H9 (cell line): ENCODE measurements around the gene LACRT. TPM values are rescaled to one million over a fixed set of nuclear protein-coding genes. Genes with fewer than 3 reads are reported as not detected.
A peak's percentile ranks its signal among the peaks of the same experiment; 100 is the strongest.

Source experiments
- DNase-seq: peaks from one replicate; pipeline ENCODE4 v3.0.0-alpha.2; 2017
- H2AFZ ChIP-seq: one replicate; pipeline ENCODE4 v1.6.1; 2013; ENCODE audit warnings: mild to moderate bottlenecking, low read length, control low read depth, moderate library complexity
- H2AK5ac ChIP-seq: 2 replicates; pipeline ENCODE4 v1.6.1; 2013; ENCODE audit warnings: low read length, control low read depth, mixed read lengths; ENCODE audit not compliant: insufficient read length
- H2BK120ac ChIP-seq: one replicate; pipeline ENCODE4 v1.6.1; 2013; ENCODE audit warnings: low read depth, mild to moderate bottlenecking, low read length, control low read depth, inconsistent platforms; ENCODE audit not compliant: poor library complexity, severe bottlenecking
- H2BK12ac ChIP-seq: 2 replicates; pipeline ENCODE4 v1.6.1; 2013; ENCODE audit warnings: low read length, control low read depth, mixed read lengths, low read depth; ENCODE audit not compliant: insufficient read length
- H2BK15ac ChIP-seq: 2 replicates; pipeline ENCODE4 v1.6.1; 2013; ENCODE audit warnings: low read depth, low read length, control low read depth
- H2BK20ac ChIP-seq: one replicate; pipeline ENCODE4 v1.6.1; 2013; ENCODE audit warnings: low read depth, mild to moderate bottlenecking, low read length, control low read depth, inconsistent platforms; ENCODE audit not compliant: poor library complexity, severe bottlenecking
- H2BK5ac ChIP-seq: 2 replicates; pipeline ENCODE4 v1.6.1; 2013; ENCODE audit warnings: low read length, control low read depth, mixed read lengths; ENCODE audit not compliant: insufficient read length
- H3K14ac ChIP-seq: 2 replicates; pipeline ENCODE4 v1.6.1; 2013; ENCODE audit warnings: low read length, control low read depth; ENCODE audit not compliant: insufficient read depth
- H3K18ac ChIP-seq: 2 replicates; pipeline ENCODE4 v1.6.1; 2013; ENCODE audit warnings: low read depth, mild to moderate bottlenecking, mixed read lengths, low read length, control low read depth; ENCODE audit not compliant: insufficient read length
- H3K23ac ChIP-seq: 2 replicates; pipeline ENCODE4 v1.6.1; 2013; ENCODE audit warnings: low read length, control low read depth, mixed read lengths, low read depth; ENCODE audit not compliant: insufficient read length
- H3K23me2 ChIP-seq: 2 replicates; pipeline ENCODE4 v1.6.1; 2013; ENCODE audit warnings: low read depth, mild to moderate bottlenecking, mixed read lengths, low read length, control low read depth; ENCODE audit not compliant: insufficient read length, poor library complexity, severe bottlenecking
- H3K27ac ChIP-seq: 2 replicates; pipeline ENCODE4 v1.5.1; 2013; ENCODE audit warnings: low read length, control low read depth, mixed read lengths, low read depth; ENCODE audit not compliant: insufficient read length
- H3K27me3 ChIP-seq: 2 replicates; pipeline ENCODE4 v1.6.1; 2013; ENCODE audit warnings: low read length, control low read depth, inconsistent platforms; ENCODE audit not compliant: insufficient read depth
- H3K4ac ChIP-seq: 2 replicates; pipeline ENCODE4 v1.6.1; 2013; ENCODE audit warnings: low read depth, mild to moderate bottlenecking, control low read depth, inconsistent platforms, low read length, moderate library complexity
- H3K4me1 ChIP-seq: 2 replicates; pipeline ENCODE4 v1.6.1; 2013; ENCODE audit warnings: low read length, control low read depth, inconsistent platforms; ENCODE audit not compliant: insufficient read depth
- H3K4me2 ChIP-seq: 2 replicates; pipeline ENCODE4 v1.6.1; 2013; ENCODE audit warnings: low read length, control low read depth, mixed read lengths; ENCODE audit not compliant: insufficient read length, insufficient read depth
- H3K56ac ChIP-seq: 2 replicates; pipeline ENCODE4 v1.6.1; 2013; ENCODE audit warnings: low read depth, mild to moderate bottlenecking, mixed read lengths, low read length, control low read depth; ENCODE audit not compliant: insufficient read length
- H3K79me1 ChIP-seq: 2 replicates; pipeline ENCODE4 v1.6.1; 2013; ENCODE audit warnings: low read depth, mild to moderate bottlenecking, moderate library complexity, low read length, control low read depth, inconsistent platforms; ENCODE audit not compliant: insufficient read depth, poor library complexity, severe bottlenecking
- H3K79me2 ChIP-seq: 2 replicates; pipeline ENCODE4 v1.6.1; 2013; ENCODE audit warnings: low read length, control low read depth, inconsistent platforms; ENCODE audit not compliant: insufficient read depth
- H3K9ac ChIP-seq: 2 replicates; pipeline ENCODE4 v1.6.1; 2013; ENCODE audit warnings: low read length, control low read depth, mixed read lengths; ENCODE audit not compliant: insufficient read length; ENCODE audit errors: extremely low read depth
- H3K9me3 ChIP-seq: one replicate; pipeline ENCODE4 v1.6.1; 2013; ENCODE audit warnings: low read depth, low read length, inconsistent platforms; ENCODE audit not compliant: control insufficient read depth
- H3T11ph ChIP-seq: one replicate; pipeline ENCODE4 v1.6.1; 2013; ENCODE audit warnings: mild to moderate bottlenecking, low read length, control low read depth, inconsistent platforms
- H4K20me1 ChIP-seq: one replicate; pipeline ENCODE4 v1.6.1; 2013; ENCODE audit not compliant: control insufficient read depth, insufficient read length, insufficient read depth
- H4K5ac ChIP-seq: 2 replicates; pipeline ENCODE4 v1.6.1; 2013; ENCODE audit warnings: low read depth, mild to moderate bottlenecking, mixed read lengths, low read length, control low read depth; ENCODE audit not compliant: insufficient read length
- H4K8ac ChIP-seq: replicated peaks from 2 replicates; pipeline ENCODE4 v1.6.1; 2013; ENCODE audit warnings: low read length, control low read depth, mixed read lengths, low read depth; ENCODE audit not compliant: insufficient read length
- H4K91ac ChIP-seq: 2 replicates; pipeline ENCODE4 v1.6.1; 2013; ENCODE audit warnings: low read depth, mild to moderate bottlenecking, moderate library complexity, mixed read lengths, low read length, control low read depth; ENCODE audit not compliant: insufficient read length
- H3K27ac Mint-ChIP-seq, 3 experiments: 2 replicates in 2 of 3; 3 replicates in 1 of 3; pipeline ENCODE4 v1.8.0; 2020 to 2021; ENCODE audit warnings: mixed read lengths in 3 of 3, mild to moderate bottlenecking in 1 of 3, moderate library complexity in 1 of 3
- H3K27me3 Mint-ChIP-seq: 2 replicates; pipeline ENCODE4 v1.8.0; 2021; ENCODE audit warnings: low read depth, mild to moderate bottlenecking, moderate library complexity, mixed read lengths
- H3K36me3 Mint-ChIP-seq, 3 experiments: 2 replicates in 2 of 3; 3 replicates in 1 of 3; pipeline ENCODE4 v1.8.0; 2020 to 2021; ENCODE audit warnings: low read depth in 3 of 3, mixed read lengths in 3 of 3; ENCODE audit not compliant: insufficient read depth in 1 of 3
- H3K4me1 Mint-ChIP-seq, 2 experiments: 2 replicates each; pipeline ENCODE4 v1.8.0; 2020; ENCODE audit warnings: mixed read lengths in 2 of 2
- H3K4me3 Mint-ChIP-seq, 2 experiments: 2 replicates in 1 of 2; 3 replicates in 1 of 2; pipeline ENCODE4 v1.8.0; 2020 to 2021; ENCODE audit warnings: mild to moderate bottlenecking in 2 of 2, mixed read lengths in 2 of 2, moderate library complexity in 1 of 2
- H3K9me3 Mint-ChIP-seq, 2 experiments: 2 replicates in 1 of 2; 3 replicates in 1 of 2; pipeline ENCODE4 v1.8.0; 2020; ENCODE audit warnings: mild to moderate bottlenecking in 2 of 2, mixed read lengths in 2 of 2, moderate library complexity in 1 of 2
- WGBS: extraction: QIAGEN DNeasy Blood & Tissue Kit; methylation state at CpG from one replicate; pipeline ENCODE4 v1.1.7; 2013; ENCODE audit warnings: missing lambda C conversion rate, low lambda C conversion rate, mixed read lengths; ENCODE audit not compliant: insufficient read length; ENCODE audit errors: extremely low coverage; 5-methylcytosine and 5-hydroxymethylcytosine counted together
- total RNA-seq: library from RNA; stranded (reverse); gene quantifications from 2 replicates; pipeline ENCODE4 v1.2.1, GENCODE V29; 2021
- TF ChIP-seq, protein P1 (sequence below): fragments of 200-600 bp; sonication (generic); conservative IDR thresholded peaks from 3 replicates; pipeline ENCODE4 v1.8.0; 2021; ENCODE audit warnings: antibody characterized with exemption, mild to moderate bottlenecking

Gene LACRT
- total RNA-seq, 1 experiment from 2014 or later, result not detected

DNA sequence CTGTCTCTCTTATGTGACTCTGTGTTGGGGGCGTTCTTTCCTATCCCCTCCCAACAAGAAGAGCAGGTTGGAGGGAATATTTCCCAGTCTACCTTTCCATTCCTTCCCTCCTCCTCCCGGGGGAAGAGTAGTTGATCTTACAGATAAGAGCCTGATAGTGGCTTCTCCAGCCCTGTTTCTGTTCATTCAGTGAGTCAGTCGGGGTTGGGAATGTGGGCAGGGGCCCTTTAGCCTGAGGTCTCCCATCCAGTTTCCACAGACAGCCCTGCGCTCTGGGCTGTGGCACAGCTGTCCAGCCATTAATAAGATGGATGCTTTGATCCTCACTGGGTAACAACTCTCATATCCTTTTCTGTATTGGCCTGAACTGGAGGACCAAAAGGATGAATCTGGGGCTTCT, 28.1 kb downstream of the LACRT start:
- no peak overlapping the region for H3K4me3 Mint-ChIP-seq
- no peak overlapping the region for H2AFZ ChIP-seq
- no peak overlapping the region for H2BK5ac ChIP-seq
- no peak overlapping the region for H4K91ac ChIP-seq
- H2BK15ac ChIP-seq, result no peak overlapping the region
- no peak overlapping the region for H2BK12ac ChIP-seq
- H3K14ac ChIP-seq, result no peak overlapping the region
- H3K4me1 ChIP-seq, result no peaks in the 10 kb centered on the region
- peak; percentile 22 for DNase-seq
- H3K27me3 Mint-ChIP-seq, result peaks cover 69% of the 10 kb centered on the region
- H3K4me1 Mint-ChIP-seq, result no peaks in the 10 kb centered on the region
- no CpG with 5 or more reads among the region's 4 CpGs for WGBS
- H3K36me3 Mint-ChIP-seq, result no peaks in the 10 kb centered on the region; a peak in 1 of 7 replicates
- H3K27ac ChIP-seq, result no peak overlapping the region
- H3K4ac ChIP-seq, result no peak overlapping the region
- no peak overlapping the region for H3T11ph ChIP-seq
- TF ChIP-seq, protein P1, sequence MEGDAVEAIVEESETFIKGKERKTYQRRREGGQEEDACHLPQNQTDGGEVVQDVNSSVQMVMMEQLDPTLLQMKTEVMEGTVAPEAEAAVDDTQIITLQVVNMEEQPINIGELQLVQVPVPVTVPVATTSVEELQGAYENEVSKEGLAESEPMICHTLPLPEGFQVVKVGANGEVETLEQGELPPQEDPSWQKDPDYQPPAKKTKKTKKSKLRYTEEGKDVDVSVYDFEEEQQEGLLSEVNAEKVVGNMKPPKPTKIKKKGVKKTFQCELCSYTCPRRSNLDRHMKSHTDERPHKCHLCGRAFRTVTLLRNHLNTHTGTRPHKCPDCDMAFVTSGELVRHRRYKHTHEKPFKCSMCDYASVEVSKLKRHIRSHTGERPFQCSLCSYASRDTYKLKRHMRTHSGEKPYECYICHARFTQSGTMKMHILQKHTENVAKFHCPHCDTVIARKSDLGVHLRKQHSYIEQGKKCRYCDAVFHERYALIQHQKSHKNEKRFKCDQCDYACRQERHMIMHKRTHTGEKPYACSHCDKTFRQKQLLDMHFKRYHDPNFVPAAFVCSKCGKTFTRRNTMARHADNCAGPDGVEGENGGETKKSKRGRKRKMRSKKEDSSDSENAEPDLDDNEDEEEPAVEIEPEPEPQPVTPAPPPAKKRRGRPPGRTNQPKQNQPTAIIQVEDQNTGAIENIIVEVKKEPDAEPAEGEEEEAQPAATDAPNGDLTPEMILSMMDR, result no peak
- H4K20me1 ChIP-seq, result no peaks in the 10 kb centered on the region
- H4K8ac ChIP-seq, result no peak overlapping the region
- H3K23ac ChIP-seq, result no peak overlapping the region
- H3K4me2 ChIP-seq, result no peak overlapping the region
- H2AK5ac ChIP-seq, result no peak overlapping the region
- no peaks in the 10 kb centered on the region for H3K79me1 ChIP-seq
- H3K56ac ChIP-seq, result no peak overlapping the region
- no peak overlapping the region for H3K9ac ChIP-seq
- no peak overlapping the region for H2BK120ac ChIP-seq
- H3K9me3 ChIP-seq, result no peaks in the 10 kb centered on the region
- H3K27ac Mint-ChIP-seq, result no peak overlapping the region
- peaks cover 8% of the 10 kb centered on the region; the same call in 1 of the 2 replicates for H3K27me3 ChIP-seq
- no peak overlapping the region for H2BK20ac ChIP-seq
- no peaks in the 10 kb centered on the region for H3K79me2 ChIP-seq
- no peak overlapping the region for H4K5ac ChIP-seq
- H3K18ac ChIP-seq, result no peak overlapping the region
- no peaks in the 10 kb centered on the region; a peak in 1 of 5 replicates for H3K9me3 Mint-ChIP-seq
- no peaks in the 10 kb centered on the region for H3K23me2 ChIP-seq
